Measurements from ENCODE around the gene LCP2.
A peak's percentile ranks its signal among the peaks of the same experiment; 100 is the strongest.

Gene LCP2

DNA sequence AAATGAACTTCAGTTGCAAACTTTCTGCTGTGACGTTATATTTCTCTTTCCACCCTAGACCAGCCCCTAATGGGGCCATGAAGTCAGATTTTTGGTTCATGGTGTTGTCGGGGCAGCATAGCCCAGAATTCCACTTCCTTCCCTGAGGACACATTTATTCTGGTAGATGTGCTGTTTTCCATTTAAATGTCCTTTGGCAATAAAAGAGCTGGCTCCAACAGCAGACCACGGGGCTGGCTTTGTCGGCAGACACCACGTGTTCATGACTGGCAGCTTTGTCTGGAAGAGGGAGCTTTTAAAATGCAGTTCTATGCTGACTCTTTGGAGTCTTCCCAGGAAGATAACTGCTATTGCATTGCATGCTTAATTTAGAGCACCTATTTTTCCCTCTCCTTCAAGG is 17.6 kb upstream of the LCP2 start:
- no peak for DNase-seq (ENCODE audit: low read depth)

DNA sequence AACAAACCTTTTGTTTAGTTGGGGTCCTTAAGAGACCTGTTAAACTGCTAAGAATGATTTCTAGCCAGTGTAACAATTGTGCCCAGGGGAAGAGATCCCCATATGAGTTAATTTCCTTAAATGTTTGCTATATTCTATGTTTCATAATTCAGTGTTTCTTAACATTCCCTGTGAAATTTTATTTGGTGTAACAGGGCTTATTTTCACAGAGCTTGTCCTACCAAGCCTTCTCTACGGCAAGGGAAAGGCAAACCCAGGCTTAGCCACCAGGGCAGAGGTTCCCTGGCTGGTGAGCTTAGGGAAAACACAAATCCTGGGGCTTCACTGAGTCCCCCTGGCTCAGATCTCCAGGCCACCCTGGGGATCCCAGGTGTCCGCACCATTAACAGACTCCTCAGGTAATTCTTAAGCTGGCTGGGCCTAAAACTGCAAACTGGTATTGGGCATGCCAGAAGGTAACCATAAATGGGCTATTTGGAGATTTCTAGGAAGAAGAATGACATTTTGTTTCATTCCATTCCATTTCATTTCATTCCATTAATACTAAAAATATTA is 17.0 kb upstream of the LCP2 start:
- no peak for DNase-seq (ENCODE audit: low read depth)

DNA sequence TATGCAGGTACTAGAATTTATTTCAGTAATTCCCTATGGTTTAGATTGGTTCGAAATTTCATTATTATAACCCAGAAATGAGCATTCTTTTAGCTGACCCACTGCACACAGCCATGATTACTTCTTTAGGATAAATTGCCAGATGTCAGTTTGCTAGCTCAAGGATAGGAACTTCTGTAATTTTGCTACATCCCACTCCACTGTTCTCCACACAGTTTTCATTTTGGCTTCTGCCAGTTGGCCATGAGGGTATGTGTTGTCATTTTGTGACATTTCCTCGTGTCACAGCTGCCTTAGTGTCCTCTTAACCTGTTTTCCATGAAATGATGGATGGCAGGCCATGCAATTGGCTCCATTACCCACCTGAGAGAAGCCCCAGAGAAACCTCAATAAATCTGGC is 16.2 kb upstream of the LCP2 start:
- no peak for DNase-seq (ENCODE audit: low read depth)

DNA sequence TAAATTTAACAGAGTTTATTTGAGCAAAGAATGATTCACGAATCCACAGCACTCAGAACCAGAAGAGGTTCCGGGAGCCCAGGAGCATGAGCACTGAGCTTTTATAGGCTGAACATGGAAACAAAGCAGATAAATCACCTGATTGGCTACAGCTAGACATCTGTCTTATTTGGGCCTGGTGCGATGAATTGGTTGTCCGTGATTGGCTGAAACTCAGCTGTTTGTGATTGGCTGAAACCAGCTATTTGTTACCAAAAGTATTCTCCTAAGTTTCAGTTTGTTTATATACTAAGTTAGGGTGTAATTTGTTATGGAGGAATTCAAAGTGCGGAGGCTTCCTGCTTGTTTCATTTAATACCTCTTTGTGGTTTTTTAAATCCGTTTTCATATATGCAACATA is 15.8 kb upstream of the LCP2 start:
- no peak for DNase-seq (ENCODE audit: low read depth)

DNA sequence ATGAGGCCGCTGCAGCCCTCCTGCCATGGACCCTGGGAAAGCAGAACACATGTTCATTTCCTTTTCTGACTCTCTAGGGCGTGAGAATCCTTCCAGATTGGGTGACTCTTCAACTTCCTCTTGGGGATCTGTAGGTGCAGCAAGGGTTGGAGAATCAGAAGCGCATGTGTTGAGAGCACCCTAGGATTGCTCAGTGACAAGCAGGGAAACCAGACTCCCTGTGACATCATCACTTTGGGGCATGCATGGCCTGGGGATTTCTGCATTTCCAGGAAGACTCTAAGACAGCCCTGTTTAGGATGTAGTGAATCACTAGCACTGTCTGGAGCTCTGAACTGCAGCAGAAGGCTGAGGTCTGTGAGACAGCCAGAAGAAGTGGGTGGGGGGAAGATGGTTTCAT is 15.1 kb upstream of the LCP2 start:
- DNase-seq (ENCODE audit: low read depth) = no peak

DNA sequence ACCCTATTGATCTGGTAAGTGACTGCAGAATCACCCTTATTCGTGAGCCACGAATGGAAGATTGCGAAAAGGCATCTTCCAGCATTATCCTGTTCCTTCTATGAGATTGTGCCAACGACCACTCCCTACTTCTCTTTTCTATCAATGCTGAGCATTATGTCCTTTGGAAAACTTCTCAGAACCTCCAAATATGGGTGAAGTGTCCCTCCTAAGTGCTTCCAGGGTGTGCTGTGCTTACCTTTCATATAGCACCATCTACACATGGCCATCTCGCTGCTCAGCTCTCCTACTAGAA is 14.7 kb upstream of the LCP2 start:
- no peak for DNase-seq (ENCODE audit: low read depth)

DNA sequence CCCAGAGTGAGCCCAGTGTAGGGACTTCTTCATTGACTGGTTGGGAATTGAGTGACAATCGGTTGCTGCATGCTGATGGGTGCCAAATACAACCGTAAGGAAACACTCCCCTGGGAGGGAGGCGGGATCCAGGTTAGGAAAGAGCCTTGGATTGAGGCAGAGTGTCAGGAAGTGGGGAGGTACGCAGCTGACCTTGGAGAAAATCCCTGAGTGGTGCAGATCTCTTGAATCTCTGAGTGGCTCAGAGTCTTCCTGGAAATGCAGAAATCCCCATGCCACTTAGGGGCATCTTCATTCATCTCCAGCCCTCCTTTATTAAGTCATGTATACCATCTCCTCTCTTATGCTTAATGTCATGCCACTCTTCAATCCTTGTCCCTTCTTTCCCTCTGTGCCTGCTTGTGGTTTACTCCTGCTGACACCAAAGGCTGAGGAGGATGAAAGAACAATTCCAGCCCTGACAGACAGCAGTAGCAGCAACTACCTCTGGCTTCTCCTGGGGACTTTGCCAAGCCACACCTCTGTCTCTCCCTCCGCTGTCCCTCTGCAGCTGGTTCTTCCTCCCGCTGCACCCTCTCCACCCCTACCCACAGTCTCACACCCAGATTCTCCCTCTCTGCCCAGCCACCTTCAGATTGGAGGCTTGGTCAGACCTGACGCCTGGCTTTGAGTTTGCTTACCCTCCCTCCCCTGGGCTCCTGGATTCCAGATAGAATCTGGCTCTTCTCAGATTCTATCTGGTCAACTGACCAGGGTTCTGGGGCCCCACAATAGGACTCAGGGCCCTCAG is 14.1 kb upstream of the LCP2 start:
- DNase-seq (ENCODE audit: low read depth) = no peak

DNA sequence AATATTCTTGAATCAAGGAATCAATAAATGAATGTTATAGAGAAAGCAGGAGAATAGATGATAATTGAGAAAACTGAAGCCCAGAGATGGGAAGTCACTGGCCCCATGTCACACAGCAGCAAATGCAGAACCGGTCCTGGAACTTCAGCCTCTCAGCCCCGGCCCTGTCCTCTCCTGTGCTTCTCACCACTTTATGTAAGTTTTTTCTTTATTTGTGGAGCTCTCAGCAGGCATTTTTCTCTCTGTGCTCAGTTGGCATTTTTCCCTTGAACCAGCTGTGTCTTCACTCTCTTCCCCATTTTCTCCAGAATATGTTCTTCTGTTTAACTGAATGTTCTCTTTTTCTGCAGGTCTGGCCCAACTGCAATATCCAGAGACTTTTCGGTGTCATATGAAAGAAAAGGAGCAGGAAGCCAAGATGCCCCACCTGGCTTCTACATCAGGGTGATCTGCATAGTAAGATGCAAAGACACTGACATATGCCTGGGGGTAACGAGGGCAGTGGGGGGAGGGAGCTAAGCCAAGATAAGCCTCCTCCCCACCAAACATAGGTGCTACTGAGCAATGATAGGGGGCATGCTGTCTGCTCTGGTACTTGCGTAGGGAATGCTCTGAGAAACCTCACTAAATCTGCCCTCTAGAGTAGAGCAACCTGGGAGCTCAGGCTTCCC is 12.8 kb upstream of the LCP2 start:
- no peak for DNase-seq (ENCODE audit: low read depth)

DNA sequence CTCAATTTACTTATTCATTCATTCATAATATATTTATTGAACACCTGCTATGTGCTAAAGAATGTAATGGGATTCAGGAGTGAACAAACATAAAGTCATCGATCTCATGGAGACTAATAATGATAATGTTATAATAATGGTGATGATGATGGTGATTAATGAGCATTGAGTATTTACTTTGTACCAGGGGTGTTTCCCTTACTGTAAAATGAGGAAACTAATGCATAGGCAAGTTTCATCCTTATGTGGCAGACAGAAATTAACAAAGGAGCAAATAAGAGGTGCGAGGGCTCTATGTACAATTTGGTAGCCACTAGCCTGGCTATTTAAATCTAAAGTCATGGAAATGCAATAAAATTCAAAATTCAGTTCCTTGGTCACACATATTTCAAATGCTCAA is 11.1 kb upstream of the LCP2 start:
- no peak for DNase-seq (ENCODE audit: low read depth)

DNA sequence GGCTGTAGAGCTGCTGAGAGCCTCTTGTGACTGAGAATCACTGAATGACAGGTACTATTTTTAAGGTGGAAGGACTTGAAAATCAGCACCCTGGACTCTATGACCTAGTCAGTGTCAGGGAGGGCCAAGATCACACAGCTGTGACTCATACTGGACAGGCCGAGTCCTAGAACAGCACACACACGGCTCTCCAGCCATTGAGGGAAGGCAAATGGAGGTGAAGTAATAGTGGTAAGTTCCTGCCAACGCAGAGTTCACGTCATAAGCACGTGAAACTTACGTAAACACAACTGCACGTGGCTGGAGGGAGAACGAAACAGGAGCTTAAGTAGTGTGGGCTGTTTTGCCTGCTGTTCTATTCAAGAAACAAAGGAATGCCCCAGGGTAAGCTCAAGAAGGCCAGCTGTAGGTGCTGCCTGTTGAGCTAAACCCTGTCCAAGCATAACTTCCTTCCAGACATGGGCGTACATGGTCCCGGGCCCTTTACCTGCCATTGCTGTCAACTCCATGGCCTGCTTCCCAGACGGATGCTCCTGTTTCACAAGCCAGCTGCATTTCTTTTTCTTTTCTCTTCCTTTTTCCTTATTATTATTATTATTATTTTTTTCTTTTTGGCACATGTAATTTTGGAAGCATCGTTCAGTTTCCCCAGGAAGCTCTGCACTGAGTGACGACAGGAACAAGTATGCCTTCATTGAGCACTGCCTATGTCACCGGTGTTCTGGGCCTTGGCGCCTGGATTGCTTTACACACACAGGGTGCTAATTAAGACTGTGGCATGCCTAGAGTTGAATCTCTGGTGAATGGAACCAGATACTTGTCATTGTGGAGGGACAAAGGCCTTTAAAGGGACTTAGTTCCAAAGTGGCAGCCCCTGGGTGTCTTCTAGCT is 10.2 kb upstream of the LCP2 start:
- DNase-seq (ENCODE audit: low read depth) = no peak

DNA sequence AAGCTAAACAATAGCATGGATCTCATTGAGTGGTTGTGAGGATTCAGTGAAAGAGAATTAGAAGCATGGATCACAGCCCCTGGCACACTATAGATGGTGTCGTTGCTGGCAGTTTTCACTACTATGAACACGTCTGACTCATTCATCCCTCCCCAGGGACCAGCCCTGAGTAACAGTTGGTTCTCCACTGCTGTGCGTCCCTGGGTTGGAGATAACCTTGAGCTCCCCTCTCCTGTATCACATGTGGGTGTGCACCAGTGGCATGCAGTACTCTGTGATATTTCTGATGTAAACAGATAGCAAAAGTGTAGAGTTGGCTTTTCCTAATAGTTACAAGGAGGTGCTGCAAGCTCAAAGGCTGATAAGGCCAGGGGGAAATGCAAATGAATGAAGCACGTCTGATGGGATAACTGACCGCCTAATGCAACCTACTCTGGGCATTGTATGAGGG is 8.8 kb upstream of the LCP2 start:
- DNase-seq (ENCODE audit: low read depth) = no peak

DNA sequence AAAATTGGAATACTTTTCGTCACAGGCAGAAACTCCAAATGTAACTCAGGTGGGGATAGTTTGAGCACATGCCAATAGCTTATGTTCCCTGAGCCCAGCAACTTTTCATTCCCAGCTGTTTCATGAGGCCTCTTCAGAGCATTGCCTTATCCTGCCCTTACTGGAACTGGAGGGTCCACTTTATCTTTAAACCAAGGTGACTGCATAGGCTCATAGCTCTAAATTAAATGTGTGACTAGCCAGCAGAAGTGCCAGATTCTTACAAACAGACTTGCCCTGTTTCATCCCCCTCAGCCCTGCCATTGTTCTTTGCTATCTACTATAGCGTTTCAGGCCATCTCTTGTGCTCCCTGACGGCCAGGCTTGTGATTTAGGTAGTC is 8.1 kb upstream of the LCP2 start:
- DNase-seq (ENCODE audit: low read depth) = no peak

DNA sequence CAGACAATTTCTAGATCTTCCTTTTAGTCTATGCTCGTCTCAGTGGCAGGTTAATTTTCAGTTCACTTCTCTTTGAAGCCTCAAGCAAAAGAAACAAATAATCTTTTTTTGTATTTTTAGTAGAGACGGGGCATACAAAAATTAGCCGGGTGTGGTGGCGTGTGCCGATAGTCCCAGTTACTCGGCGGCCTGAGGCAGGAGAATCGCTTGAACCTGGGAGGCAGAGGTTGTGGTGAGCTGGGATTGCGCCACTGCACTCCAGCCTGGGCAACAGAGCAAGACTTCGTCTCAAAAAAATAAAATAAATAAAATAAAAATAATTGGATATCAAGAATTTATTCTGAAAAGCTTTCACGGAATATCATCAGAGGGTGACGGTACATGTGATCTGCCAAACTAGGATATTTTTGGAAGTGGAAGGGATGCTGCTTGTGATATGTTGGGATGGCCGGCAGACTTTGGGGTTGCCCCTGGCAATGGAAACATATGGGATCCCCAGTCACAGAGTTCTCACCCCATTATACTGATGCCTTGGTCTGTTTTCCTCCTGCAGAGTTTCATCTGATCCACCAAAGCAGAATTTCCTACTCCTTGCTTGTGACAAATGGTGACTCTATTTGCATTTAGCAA is 7.6 kb upstream of the LCP2 start:
- no peak for DNase-seq (ENCODE audit: low read depth)

DNA sequence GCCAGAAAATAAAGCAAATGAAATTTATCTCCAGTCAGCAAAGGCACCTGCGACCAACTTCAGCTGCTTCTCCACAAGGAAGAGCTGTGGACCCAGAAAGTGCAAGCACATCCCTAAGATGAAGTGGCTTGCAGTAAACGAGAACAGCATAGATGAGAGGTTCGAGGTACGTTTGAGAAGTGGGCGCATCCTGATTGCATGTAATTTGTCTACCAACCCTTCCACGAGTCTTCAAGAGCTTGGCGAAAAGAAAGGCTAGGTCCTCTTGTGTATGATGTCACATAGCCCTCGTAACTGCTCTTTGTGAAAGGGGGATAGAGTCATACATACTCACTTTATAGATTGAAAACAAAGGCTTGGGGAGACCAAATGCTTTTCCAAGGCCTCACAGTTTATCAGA is 6.0 kb upstream of the LCP2 start:
- DNase-seq (ENCODE audit: low read depth) = no peak

DNA sequence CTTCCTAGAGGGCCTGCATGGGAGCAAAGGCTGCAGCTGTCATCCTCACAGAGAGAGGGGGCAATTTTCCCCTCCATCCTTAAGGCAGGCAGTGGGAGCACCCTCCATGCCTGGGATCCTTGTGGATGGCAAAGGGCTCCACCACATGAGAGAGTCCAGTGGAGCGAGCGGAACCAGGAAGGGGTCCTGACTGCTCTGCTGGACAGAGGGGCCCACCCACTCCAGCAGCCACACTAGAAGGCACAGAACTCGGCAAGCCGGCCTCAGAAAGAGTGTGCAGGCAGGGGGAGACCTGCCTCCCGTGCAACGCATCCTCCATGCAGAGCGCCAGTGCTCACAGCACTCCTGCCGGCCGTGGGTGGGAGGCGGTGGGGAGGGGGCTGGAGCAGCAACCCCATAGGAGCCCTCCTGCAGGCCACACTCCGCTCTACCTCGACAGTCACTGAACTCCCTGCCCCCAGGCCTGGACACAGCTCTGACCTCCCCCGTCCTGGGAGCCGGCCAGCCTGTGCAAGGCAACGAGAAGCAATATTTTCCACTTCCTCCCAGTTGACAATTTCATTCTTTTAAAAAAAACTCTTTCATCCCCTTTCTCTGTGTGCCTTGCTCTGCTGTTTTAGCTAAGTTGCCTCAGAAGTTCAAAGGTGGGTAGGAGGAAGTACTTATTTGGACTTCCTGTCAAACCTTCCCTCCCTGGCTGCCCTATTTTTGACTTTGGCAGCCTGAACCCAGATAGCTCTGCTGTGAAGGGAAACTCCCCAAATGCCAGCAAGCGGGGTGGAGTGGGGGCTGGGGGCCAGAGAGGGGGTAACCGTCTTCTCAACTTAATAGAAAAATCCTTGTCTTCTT is 5.3 kb upstream of the LCP2 start:
- peak; percentile 47 for DNase-seq (ENCODE audit: low read depth)

DNA sequence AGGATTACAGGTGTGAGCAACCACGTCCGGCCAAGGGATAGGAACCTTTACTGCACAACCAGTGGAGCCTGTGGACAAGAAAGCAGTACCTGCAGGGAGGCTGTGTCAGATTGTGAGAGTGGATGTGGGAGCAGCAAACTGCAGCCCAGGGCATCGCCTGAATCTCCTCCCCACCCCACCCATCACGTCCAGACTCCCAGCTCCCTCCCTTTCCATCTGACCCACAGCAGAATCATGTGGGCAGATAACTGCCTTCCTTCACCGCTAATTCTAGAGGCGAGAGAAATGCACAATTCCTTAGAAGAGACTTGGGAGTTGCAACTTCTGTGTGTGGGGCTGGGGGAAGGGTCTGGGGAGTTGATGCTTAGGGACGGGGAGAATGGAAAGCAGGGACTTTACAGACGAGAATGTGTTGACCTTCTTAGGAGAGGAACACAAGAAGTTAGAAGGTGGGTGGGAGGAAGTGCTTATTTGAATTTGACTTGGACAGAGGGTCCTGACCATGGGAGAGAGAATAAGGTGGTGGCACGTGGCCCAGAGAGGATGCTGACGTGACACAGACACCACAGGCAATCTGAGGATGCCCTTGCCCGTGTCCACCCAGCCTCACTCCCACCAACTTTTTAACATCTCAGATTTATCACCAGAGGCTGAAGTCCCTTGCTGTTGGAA is 4.5 kb upstream of the LCP2 start:
- DNase-seq (ENCODE audit: low read depth) = no peak

DNA sequence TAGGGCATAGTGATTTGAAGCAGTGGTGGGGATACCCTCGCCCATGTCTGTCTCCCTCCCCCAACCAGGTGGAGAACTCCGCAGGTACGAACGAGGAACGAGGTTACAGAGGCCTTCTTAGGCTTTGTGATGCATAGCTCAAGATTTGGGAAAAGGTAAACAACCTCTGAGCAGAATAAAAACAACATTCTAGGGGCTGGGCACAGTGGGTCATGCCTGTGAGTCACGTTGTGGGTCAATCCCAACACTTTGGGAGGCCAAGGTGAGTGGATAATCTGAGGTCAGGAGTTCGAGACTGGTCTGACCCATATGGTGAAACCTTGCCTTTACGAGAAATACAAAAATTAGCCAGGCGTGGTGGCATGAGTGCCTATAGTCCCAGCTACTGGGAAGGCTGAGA is 3.6 kb upstream of the LCP2 start:
- no peak for DNase-seq (ENCODE audit: low read depth)

DNA sequence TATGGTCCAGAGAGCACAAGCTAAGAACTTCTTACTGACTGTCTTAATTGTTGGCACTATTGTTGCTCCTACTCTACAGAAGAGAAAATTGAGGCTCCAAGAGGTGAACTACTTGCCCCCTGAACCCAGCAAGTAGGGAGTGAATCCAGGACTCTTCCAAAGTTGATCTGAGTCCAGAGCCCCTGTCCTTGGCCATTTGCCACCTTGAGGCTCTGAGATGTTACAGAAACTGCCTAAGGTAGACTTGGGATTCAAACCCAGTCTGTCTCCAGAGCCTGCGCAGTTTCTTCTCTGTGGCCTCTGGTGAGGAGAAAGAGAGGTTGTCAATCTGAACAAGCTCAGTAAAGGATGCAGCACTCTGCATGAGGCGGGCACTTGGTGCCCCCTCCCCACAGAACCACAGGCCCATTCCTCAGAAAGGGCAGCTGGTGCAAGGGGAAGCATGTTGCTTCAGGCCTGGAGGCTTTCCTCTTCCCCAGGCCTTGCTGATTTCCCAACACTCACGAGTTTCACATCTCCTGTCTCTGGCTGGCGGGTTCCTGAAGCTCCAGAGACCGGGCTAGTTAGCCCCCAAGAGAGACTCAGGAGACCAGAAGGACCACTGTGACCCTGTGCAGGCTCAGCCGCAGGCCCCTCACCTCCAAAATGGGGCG is 2.9 kb upstream of the LCP2 start:
- DNase-seq (ENCODE audit: low read depth) = no peak

DNA sequence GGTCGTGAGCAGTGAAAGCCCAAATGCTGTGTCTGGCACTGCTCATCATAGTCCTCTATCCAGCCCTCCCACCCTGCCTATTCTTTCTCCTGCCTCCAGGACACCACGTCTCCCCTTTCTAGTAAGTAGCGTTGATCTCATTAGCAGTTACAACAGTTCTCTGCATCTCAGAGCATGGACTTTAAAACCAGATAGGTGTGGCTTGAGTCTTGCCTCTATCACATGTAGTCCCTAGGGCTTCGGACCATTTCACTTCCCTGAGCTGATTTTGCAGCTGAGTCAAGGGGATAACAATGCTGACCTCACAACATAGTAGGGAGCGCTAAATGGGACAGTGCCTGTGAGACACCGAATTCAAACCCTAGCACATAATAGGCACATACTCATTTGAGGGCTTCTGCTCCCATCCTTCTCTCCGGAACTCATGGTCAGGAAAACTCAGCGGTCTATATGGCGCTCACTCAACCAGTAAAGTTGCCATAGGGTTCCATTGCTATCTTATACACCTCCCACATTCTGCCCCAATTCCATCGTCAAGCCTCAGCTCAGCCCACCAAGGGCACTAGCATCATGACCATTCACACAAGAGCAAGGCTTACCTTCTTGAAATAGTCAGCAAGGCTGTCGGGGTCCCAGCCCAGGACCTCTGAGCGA is 515 bp downstream of the LCP2 start:
- no peak for DNase-seq (ENCODE audit: low read depth)

All from stimulated activated CD8-positive, alpha-beta memory T cell treated with anti-CD3 and anti-CD28 coated beads, Interleukin-12 subunit alpha, Interleukin-12 subunit beta, amount 100 ng/mL, for 4 hours (primary cell).